Naive B cell (primary cell): ENCODE results near the gene MPPE1. TPM values are rescaled to one million over a fixed set of nuclear protein-coding genes. Genes with fewer than 3 reads are reported as not detected.
A peak's percentile ranks its signal among the peaks of the same experiment; 100 is the strongest.

Source experiments
- ATAC-seq, 2 donors: fragments of 150-1000 bp; cut with Tn5 transposase; 2 replicates each; pipeline ENCODE4 v1.10.0; 2021; ENCODE audit warnings: low read depth in 2 of 2, mild to moderate bottlenecking in 2 of 2, moderate library complexity in 2 of 2
- DNase-seq: peaks from one replicate; pipeline ENCODE4 v3.0.0; 2022
- H3K27ac Mint-ChIP-seq, 6 donors: one replicate each; pipeline ENCODE4 v1.8.0; 2020 to 2022; ENCODE audit warnings: mild to moderate bottlenecking in 6 of 6, mixed read lengths in 6 of 6, moderate library complexity in 5 of 6, inconsistent platforms in 2 of 6
- H3K27me3 Mint-ChIP-seq, 3 donors: one replicate each; pipeline ENCODE4 v1.8.0; 2021 to 2022; ENCODE audit warnings: mixed read lengths in 3 of 3, mild to moderate bottlenecking in 1 of 3
- H3K36me3 Mint-ChIP-seq, 2 donors: one replicate each; pipeline ENCODE4 v1.8.0; 2020 to 2022; ENCODE audit warnings: mixed read lengths in 2 of 2, inconsistent platforms in 1 of 2, mild to moderate bottlenecking in 1 of 2
- H3K4me1 Mint-ChIP-seq, 3 donors: one replicate each; pipeline ENCODE4 v1.8.0; 2020 to 2022; ENCODE audit warnings: mixed read lengths in 3 of 3, inconsistent platforms in 1 of 3, mild to moderate bottlenecking in 1 of 3, moderate library complexity in 1 of 3
- H3K4me3 Mint-ChIP-seq, 8 donors: one replicate each; pipeline ENCODE4 v1.8.0; 2020 to 2022; ENCODE audit warnings: mild to moderate bottlenecking in 8 of 8, mixed read lengths in 8 of 8, moderate library complexity in 8 of 8, inconsistent platforms in 2 of 8
- H3K9me3 Mint-ChIP-seq, 7 donors: one replicate each; pipeline ENCODE4 v1.8.0; 2020 to 2022; ENCODE audit warnings: mixed read lengths in 7 of 7, mild to moderate bottlenecking in 5 of 7, inconsistent platforms in 2 of 7, moderate library complexity in 1 of 7
- polyA plus RNA-seq, 6 donors: library from polyadenylated mRNA; unstranded; fragments of 300-500 nt; fragmentation: Illumina TruSeq; gene quantifications; one replicate each; pipeline ENCODE4 v1.2.3, GENCODE V29; 2021; ENCODE audit warnings: low read depth in 6 of 6

The MPPE1 gene
- polyA plus RNA-seq, 6 donors from 2014 or later: 41.2 to 59.4 (median 50.1) TPM

DNA sequence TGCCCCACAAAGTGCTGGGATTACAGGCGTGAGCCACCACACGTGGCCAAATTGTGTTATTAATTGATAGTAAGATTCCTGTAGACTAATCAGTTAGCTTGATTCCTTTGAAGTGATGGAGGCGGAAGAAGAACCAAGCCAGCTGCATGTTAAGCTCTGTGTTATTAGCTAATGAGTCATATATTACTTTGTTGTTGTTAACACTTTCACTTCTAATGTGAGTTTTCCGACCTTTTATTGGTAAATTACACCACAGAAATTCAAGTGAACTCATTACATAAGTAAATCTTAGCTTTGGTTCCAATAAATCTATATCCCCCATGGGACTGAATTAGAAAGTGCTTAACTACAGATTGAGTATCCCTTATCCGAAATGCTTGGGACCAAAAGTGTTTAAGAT lies 36.6 kb downstream of the MPPE1 start:
- Mint-ChIP-seq H3K27me3 (peaks cover 0 to 10% (median 8%) of the 10 kb centered on the region in 3 donors), H3K4me1 (peaks cover 3 to 11% (median 6%) of the 10 kb centered on the region in 3 donors), H3K4me3 (no peak overlapping the region), H3K27ac (no peak overlapping the region), H3K36me3 (peaks cover 7 to 12% of the 10 kb centered on the region in 2 donors), H3K9me3 (peaks cover 0 to 2% (median 0%) of the 10 kb centered on the region in 7 donors)
- ATAC-seq (no peak), DNase-seq (no peak)

GRCh38 chr18:11868230-11868629 lies 39.9 kb downstream of the MPPE1 start:
- peak; percentile 89 to 90 for ATAC-seq
- DNase-seq: peak; percentile 32
- H3K4me1 Mint-ChIP-seq: peaks cover 3 to 10% (median 6%) of the 10 kb centered on the region in 3 donors
- peak overlapping the region in 5 of 6 donors; percentile 12 to 87 (median 63) for H3K27ac Mint-ChIP-seq
- no peak overlapping the region for H3K4me3 Mint-ChIP-seq
- no peaks in the 10 kb centered on the region for H3K9me3 Mint-ChIP-seq
- peaks cover 0 to 27% (median 18%) of the 10 kb centered on the region in 3 donors for H3K27me3 Mint-ChIP-seq
- no peaks in the 10 kb centered on the region for H3K36me3 Mint-ChIP-seq

DNA sequence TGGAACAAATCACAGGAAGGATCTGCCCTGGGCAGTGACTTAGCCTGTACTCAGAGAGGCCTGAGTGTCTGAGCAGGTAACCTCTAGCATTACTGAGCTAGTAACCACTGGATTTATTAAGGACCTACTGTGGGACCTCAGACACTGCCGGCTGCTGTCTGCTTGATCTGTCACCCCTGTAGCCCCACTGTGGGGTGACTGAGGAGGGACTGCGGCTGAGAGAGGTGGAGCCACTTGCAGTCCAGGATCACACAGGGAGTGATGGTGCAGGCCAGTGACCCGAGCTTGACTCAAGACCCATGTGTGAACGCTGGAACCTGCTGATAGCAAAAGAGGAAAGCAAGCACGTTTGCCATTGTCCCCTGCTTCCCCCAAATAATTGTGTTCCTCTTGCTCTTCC lies 41.4 kb downstream of the MPPE1 start:
- ATAC-seq (no peak), DNase-seq (no peak)
- Mint-ChIP-seq H3K9me3 (no peaks in the 10 kb centered on the region), H3K36me3 (no peaks in the 10 kb centered on the region), H3K4me3 (peak overlapping the region in 2 of 8 donors; percentile 5 to 45), H3K4me1 (peaks cover 3 to 10% (median 6%) of the 10 kb centered on the region in 3 donors), H3K27ac (no peak overlapping the region), H3K27me3 (peaks cover 0 to 27% (median 17%) of the 10 kb centered on the region in 3 donors)

- peak overlapping the region in 1 of 6 donors; percentile 15 for H3K27ac Mint-ChIP-seq
- no peaks in the 10 kb centered on the region for H3K36me3 Mint-ChIP-seq
- H3K4me1 Mint-ChIP-seq: peaks cover 3 to 10% (median 6%) of the 10 kb centered on the region in 3 donors
- H3K4me3 Mint-ChIP-seq: no peak overlapping the region
- no peak for DNase-seq
- no peaks in the 10 kb centered on the region for H3K9me3 Mint-ChIP-seq
- no peak for ATAC-seq
- H3K27me3 Mint-ChIP-seq: peaks cover 0 to 26% (median 13%) of the 10 kb centered on the region in 3 donors
These were observed 41.8 kb downstream of the MPPE1 start for GRCh38 chr18:11866329-11866728.

DNA sequence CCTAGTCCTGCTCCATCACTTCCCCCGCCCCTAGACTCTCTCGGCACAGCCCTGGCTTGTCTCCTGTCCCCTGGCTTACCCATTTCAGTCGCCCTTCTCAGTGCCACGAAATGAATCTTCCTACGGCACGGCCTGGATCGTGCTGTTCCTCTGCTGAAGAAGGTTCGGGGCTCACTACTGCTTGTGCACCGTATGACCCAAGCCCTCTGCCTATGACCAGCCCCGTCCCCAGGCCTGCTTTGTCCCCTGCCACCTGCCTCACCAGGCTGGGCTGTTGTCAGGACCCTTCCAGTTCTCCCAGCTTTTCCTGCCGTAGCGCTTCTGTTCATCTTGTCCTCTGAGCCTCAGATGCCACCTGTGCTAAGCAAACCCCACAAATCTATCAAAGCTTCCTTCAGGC lies 43.0 kb downstream of the MPPE1 start:
- Mint-ChIP-seq H3K4me3 (no peak overlapping the region), H3K27me3 (peaks cover 0 to 24% (median 9%) of the 10 kb centered on the region in 3 donors), H3K27ac (no peak overlapping the region), H3K9me3 (no peaks in the 10 kb centered on the region), H3K36me3 (no peaks in the 10 kb centered on the region), H3K4me1 (peaks cover 3 to 10% (median 6%) of the 10 kb centered on the region in 3 donors)
- DNase-seq (no peak), ATAC-seq (no peak)

DNA sequence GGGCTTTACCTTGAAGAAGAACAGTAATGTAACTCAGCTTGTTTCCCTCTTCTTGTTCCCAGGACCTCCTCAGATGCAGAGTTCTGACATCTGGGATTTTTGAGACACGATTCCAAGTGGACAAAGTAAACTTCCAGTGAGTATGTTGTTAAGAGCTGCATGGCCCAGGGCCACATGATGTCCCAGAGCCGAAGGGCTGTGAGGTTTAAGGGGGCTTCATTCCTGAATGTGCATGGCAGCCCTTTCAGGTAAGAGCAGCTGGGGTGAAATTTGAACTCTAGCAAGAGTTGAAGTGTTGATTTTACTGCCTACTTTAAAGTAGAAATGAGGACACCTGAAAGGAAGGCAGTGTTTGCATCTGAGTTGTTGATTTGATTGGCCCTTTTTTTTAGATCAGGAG lies 43.6 kb downstream of the MPPE1 start:
- Mint-ChIP-seq H3K36me3 (no peaks in the 10 kb centered on the region), H3K27me3 (peaks cover 0 to 24% (median 9%) of the 10 kb centered on the region in 3 donors), H3K4me3 (no peak overlapping the region), H3K9me3 (no peaks in the 10 kb centered on the region), H3K27ac (no peak overlapping the region), H3K4me1 (peaks cover 3 to 10% (median 6%) of the 10 kb centered on the region in 3 donors)
- ATAC-seq (no peak), DNase-seq (no peak)

DNA sequence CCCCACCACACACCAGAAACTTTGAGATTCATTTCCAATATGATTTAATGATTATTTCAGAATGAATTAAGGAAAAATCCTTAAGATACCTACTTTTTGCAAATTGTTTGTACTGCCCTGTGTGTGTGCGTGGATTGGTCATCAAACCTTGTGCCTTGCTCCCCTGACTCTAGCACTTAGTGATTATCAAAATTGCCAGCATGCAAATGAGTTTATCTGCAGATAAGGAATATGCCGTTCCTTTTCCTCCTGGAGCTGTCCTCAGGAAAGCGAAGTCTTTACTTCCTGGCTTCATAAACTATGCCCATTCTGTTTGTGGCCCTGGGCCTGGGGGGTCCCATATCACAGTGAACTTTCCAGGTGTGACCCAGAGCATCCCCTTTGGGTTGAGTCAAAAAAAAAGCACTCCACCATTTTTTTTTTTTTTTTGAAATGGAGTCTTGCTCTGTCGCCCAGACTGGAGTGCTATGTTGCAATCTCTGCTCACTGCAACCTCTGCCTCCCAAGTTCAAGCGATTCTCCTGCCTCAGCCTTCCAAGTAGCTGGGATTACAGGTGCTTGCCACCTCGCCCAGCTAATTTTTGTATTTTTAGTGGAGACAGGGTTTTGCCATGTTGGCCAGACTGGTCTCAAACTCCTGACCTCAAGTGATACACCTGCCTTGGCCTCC lies 45.5 kb downstream of the MPPE1 start:
- Mint-ChIP-seq H3K9me3 (no peaks in the 10 kb centered on the region), H3K4me3 (no peak overlapping the region), H3K36me3 (no peaks in the 10 kb centered on the region), H3K4me1 (peaks cover 0 to 8% (median 0%) of the 10 kb centered on the region in 3 donors), H3K27me3 (peaks cover 0 to 24% (median 9%) of the 10 kb centered on the region in 3 donors), H3K27ac (peak overlapping the region in 1 of 6 donors; percentile 64)
- DNase-seq (no peak), ATAC-seq (no peak)

DNA sequence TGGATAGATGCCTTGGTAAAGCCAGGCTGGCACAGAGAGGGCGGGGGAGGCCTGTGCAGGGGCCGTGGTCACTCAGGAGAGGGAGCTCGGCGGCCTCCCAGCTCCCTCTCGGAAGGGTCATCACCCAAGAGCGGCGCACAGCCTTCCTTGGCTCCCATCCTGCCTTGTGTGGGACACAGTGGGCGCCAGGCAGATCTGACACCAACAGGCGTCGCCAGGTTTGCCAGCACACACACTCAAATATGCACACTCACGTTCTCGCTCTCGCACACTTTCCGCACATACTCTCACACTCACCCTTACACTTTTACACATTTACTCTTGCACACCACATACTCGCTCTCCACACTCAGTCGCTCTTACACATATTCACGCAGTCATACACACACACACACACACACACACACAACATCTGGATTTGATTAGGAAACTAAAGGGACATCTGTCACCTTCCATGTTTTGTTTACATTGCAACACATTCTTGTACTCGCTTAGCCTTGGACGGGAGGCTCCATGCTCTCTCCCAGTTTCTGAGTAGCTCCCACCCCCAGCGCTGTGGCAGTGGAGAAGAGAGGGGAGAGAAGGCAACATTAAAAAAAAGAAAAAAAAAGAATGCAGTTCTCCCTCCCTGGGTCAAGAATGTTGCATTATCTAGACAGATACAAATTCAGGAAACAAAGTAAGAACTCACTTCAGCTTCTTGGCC lies 46.4 kb downstream of the MPPE1 start:
- H3K27ac Mint-ChIP-seq: peak overlapping the region in 3 of 6 donors; percentile 52 to 78 (median 75)

GRCh38 chr18:11860594-11861450 lies 47.3 kb downstream of the MPPE1 start:
- ATAC-seq: no peak
- H3K36me3 Mint-ChIP-seq: no peaks in the 10 kb centered on the region
- DNase-seq: no peak
- H3K4me3 Mint-ChIP-seq: no peak overlapping the region
- no peaks in the 10 kb centered on the region for H3K9me3 Mint-ChIP-seq
- peaks cover 3 to 8% (median 6%) of the 10 kb centered on the region in 3 donors for H3K4me1 Mint-ChIP-seq
- H3K27me3 Mint-ChIP-seq: peaks cover 0 to 16% (median 9%) of the 10 kb centered on the region in 3 donors
- peak overlapping the region in 4 of 6 donors; percentile 33 to 75 (median 56) for H3K27ac Mint-ChIP-seq

More for the DNA sequence above, 46.4 kb downstream of the MPPE1 start:
- DNase-seq (no peak), ATAC-seq (no peak)
- no peak overlapping the region for H3K4me3 Mint-ChIP-seq
- no peaks in the 10 kb centered on the region for H3K9me3 Mint-ChIP-seq
- H3K4me1 Mint-ChIP-seq: peaks cover 3 to 8% (median 6%) of the 10 kb centered on the region in 3 donors
- no peaks in the 10 kb centered on the region for H3K36me3 Mint-ChIP-seq
- H3K27me3 Mint-ChIP-seq: peaks cover 0 to 24% (median 9%) of the 10 kb centered on the region in 3 donors

DNA sequence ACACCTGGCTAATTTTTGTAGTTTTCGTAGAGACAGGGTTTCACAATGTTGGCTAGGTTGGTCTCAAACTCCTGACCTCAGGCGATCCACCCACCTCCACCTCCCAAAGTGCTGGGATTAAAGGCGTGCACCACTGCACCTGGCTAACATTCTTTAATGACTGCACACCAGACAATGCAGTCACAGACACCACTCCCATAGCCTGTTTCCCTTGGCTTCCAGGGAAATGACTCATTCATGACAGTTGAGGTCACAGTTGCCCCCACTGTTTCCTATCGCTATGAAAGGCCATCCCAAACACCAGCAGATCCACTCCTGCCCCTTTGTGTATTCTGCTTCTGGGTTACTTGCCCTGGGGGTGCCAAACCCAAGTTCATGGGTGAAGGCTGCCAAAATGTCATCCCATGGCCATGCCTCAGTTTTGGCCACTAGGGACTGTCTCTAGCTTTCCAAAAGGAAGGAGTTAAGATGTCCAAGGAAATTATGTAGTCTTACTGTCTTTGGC lies 48.2 kb downstream of the MPPE1 start:
- Mint-ChIP-seq H3K4me1 (peaks cover 6 to 8% (median 8%) of the 10 kb centered on the region in 3 donors), H3K9me3 (no peaks in the 10 kb centered on the region), H3K27ac (peak overlapping the region in 3 of 6 donors; percentile 7 to 56 (median 29)), H3K4me3 (no peak overlapping the region), H3K27me3 (peaks cover 0 to 7% (median 5%) of the 10 kb centered on the region in 3 donors), H3K36me3 (no peaks in the 10 kb centered on the region)
- DNase-seq (no peak), ATAC-seq (no peak)

GRCh38 chr18:11859282-11859830 lies 48.8 kb downstream of the MPPE1 start:
- Mint-ChIP-seq H3K27ac (peak overlapping the region in 1 of 6 donors; percentile 27), H3K36me3 (no peaks in the 10 kb centered on the region), H3K4me3 (no peak overlapping the region), H3K27me3 (peaks cover 0 to 1% (median 0%) of the 10 kb centered on the region in 3 donors), H3K9me3 (no peaks in the 10 kb centered on the region), H3K4me1 (peaks cover 6 to 12% (median 8%) of the 10 kb centered on the region in 3 donors)
- ATAC-seq (no peak), DNase-seq (no peak)

- ATAC-seq: no peak
- Mint-ChIP-seq H3K4me3 (peak overlapping the region in 1 of 8 donors; percentile 9), H3K27me3 (no peaks in the 10 kb centered on the region), H3K27ac (peak overlapping the region in 1 of 6 donors; percentile 79), H3K9me3 (no peaks in the 10 kb centered on the region), H3K36me3 (no peaks in the 10 kb centered on the region), H3K4me1 (peaks cover 8 to 31% (median 10%) of the 10 kb centered on the region in 3 donors)
- no peak for DNase-seq
These were observed 50.8 kb downstream of the MPPE1 start for GRCh38 chr18:11857177-11857887.
